K562 (cell line): ENCODE measurements around the gene DOCK1. TPM values are rescaled to one million over a fixed set of nuclear protein-coding genes. Genes with fewer than 3 reads are reported as not detected.

ENCODE experiments used
- ATAC-seq: fragments of 200-7000 bp; cut with Tn5 transposase; 3 replicates; pipeline ENCODE4 v1.9.1; 2020; ENCODE audit warnings: moderate library complexity
- BruUV-seq: library from RNA; stranded (reverse); fragments of 400-500 nt; replicated peaks from 2 replicates; lab custom pipeline; 2021; lab: Mats Ljungman, UMichigan
- CTCF ChIA-PET: fragments of 300-600 bp; formaldehyde crosslinking; extraction: SDS; loops from one replicate; lab custom pipeline; 2021; ENCODE audit warnings: low intra/inter-chr PET ratio; lab: Yijun Ruan, JAX
- POLR2A ChIA-PET: fragments of 300-600, 350-650 bp; sonication (Branson Sonifier 250); formaldehyde crosslinking; extraction: SDS; loops from one replicate; lab custom pipeline; 2021; ENCODE audit warnings: antibody characterized with exemption, inconsistent platforms; lab: Yijun Ruan, JAX
- DNase-seq, 4 experiments: peaks; one replicate each; pipeline versions ENCODE4 v3.0.0 to v3.0.0-alpha.2; 2011 to 2018; ENCODE audit warnings: low spot score in 3 of 4, mixed read lengths in 3 of 4; ENCODE audit errors: extremely low read depth in 1 of 4
- FAIRE-seq: peaks from 2 replicates; lab custom pipeline; 2011; peaks lifted over from hg19 to GRCh38; lab: Jason Lieb, UNC
- H2AFZ ChIP-seq: 2 replicates; pipeline ENCODE4 v1.6.0; 2011; ENCODE audit warnings: low read depth, low read length, control low read depth, inconsistent platforms
- H3K27ac ChIP-seq: fragments of 200-600 bp; 3 replicates; pipeline ENCODE4 v1.8.0; 2011; ENCODE audit warnings: low read depth, mild to moderate bottlenecking, control low read depth, inconsistent platforms, low read length, moderate library complexity, mixed read lengths; ENCODE audit errors: extremely low read depth
- H3K27me3 ChIP-seq, 2 experiments: fragments of 300-600 bp in 1 of 2; 2 replicates in 1 of 2; 3 replicates in 1 of 2; pipeline versions ENCODE4 v1.6.0 to v1.8.0; 2011; ENCODE audit warnings: inconsistent platforms in 2 of 2, low read length in 2 of 2, mild to moderate bottlenecking in 1 of 2, mixed read lengths in 1 of 2, moderate library complexity in 1 of 2; ENCODE audit not compliant: control insufficient read depth in 2 of 2, insufficient read depth in 2 of 2
- H3K36me3 ChIP-seq: fragments of 300-600 bp; 3 replicates; pipeline ENCODE4 v1.8.0; 2011; ENCODE audit warnings: mild to moderate bottlenecking, low read length, inconsistent platforms; ENCODE audit not compliant: control insufficient read depth, insufficient read depth
- H3K4me1 ChIP-seq, 2 experiments: fragments of 200-600 bp in 1 of 2; replicated peaks in 1 of 2; 2 replicates in 1 of 2; 3 replicates in 1 of 2; pipeline versions ENCODE4 v1.5.1 to v1.8.0; 2011; ENCODE audit warnings: inconsistent platforms in 2 of 2, low read length in 2 of 2, mild to moderate bottlenecking in 1 of 2, mixed read lengths in 1 of 2, moderate library complexity in 1 of 2; ENCODE audit not compliant: control insufficient read depth in 2 of 2, insufficient read depth in 2 of 2
- H3K4me2 ChIP-seq: 2 replicates; pipeline ENCODE4 v1.6.1; 2011; ENCODE audit warnings: low read length, control low read depth, inconsistent platforms, mixed read lengths; ENCODE audit not compliant: insufficient read depth
- H3K4me3 ChIP-seq: fragments of 200-600 bp; sonication (generic), shearing (Covaris generic); 2 replicates; pipeline ENCODE4 v1.5.1; 2016; ENCODE audit warnings: control low read depth, inconsistent platforms
- H3K79me2 ChIP-seq: fragments of 200-600 bp; 3 replicates; pipeline ENCODE4 v1.8.0; 2011; ENCODE audit warnings: low read length, inconsistent platforms; ENCODE audit not compliant: control insufficient read depth, insufficient read depth
- H3K9ac ChIP-seq, 2 experiments: 2 replicates each; pipeline versions ENCODE4 v1.6.0 to v1.6.1; 2011; ENCODE audit warnings: low read depth in 2 of 2, low read length in 2 of 2, control low read depth in 1 of 2, inconsistent platforms in 1 of 2, mild to moderate bottlenecking in 1 of 2, mixed read lengths in 1 of 2; ENCODE audit not compliant: insufficient read depth in 1 of 2
- H3K9me1 ChIP-seq: one replicate; pipeline ENCODE4 v1.6.0; 2011; ENCODE audit warnings: inconsistent platforms, mild to moderate bottlenecking, low read length, moderate library complexity; ENCODE audit not compliant: control insufficient read depth, insufficient read depth
- H3K9me3 ChIP-seq: replicated peaks from 2 replicates; pipeline ENCODE4 v1.5.1; 2011; ENCODE audit warnings: low read depth, low read length, inconsistent platforms; ENCODE audit not compliant: control insufficient read depth, insufficient read depth
- H4K20me1 ChIP-seq: replicated peaks from 2 replicates; pipeline ENCODE4 v1.6.1; 2011; ENCODE audit warnings: low read length, inconsistent platforms, mixed read lengths; ENCODE audit not compliant: control insufficient read depth, insufficient read depth
- C11orf30 ChIP-seq: fragments of 450-650 bp; IDR thresholded peaks from 2 replicates; pipeline ENCODE4 v1.6.1; 2016; ENCODE audit warnings: low read depth, mild to moderate bottlenecking
- HNRNPUL1 ChIP-seq: fragments of 200-400 bp; formaldehyde crosslinking; IDR thresholded peaks from 2 replicates; pipeline ENCODE4 v1.6.1; 2017; ENCODE audit warnings: low read length
- HOXB6 ChIP-seq: fragments of 250-450 bp; sonication (Bioruptor Pico); IDR thresholded peaks from 2 replicates; pipeline ENCODE4 v1.5.1; 2022; ENCODE audit warnings: mild to moderate bottlenecking, borderline replicate concordance
- HSF4 ChIP-seq: fragments of 250-450 bp; sonication (Bioruptor Pico); IDR thresholded peaks from 2 replicates; pipeline ENCODE4 v2.1.2; 2022; ENCODE audit warnings: mild to moderate bottlenecking, moderate library complexity, borderline replicate concordance
- KLF1 ChIP-seq: fragments of 450-650 bp; IDR thresholded peaks from 2 replicates; pipeline ENCODE4 v1.6.1; 2016; ENCODE audit warnings: missing genetic modification characterization, missing compliant biosample characterization
- MAFF ChIP-seq: IDR thresholded peaks from 2 replicates; pipeline ENCODE4 v1.6.1; 2012; ENCODE audit warnings: low read length, improper control_type of control experiment
- MAFG ChIP-seq: fragments of 450-650 bp; conservative IDR thresholded peaks from 2 replicates; pipeline ENCODE4 v1.6.1; 2016; ENCODE audit warnings: missing genetic modification characterization, missing compliant biosample characterization
- MAFK ChIP-seq: IDR thresholded peaks from 2 replicates; pipeline ENCODE4 v1.6.1; 2011; ENCODE audit warnings: low read length, improper control_type of control experiment
- NFYB ChIP-seq: IDR thresholded peaks from 2 replicates; pipeline ENCODE4 v1.6.1; 2011; ENCODE audit warnings: mild to moderate bottlenecking, moderate library complexity; ENCODE audit not compliant: insufficient read length; ENCODE audit errors: extremely low read depth
- POLR2AphosphoS5 ChIP-seq: IDR thresholded peaks from 2 replicates; pipeline ENCODE4 v1.6.1; 2011; ENCODE audit warnings: mild to moderate bottlenecking, low read depth, low read length, moderate library complexity; ENCODE audit not compliant: control insufficient read depth, insufficient read depth
- ZBED1 ChIP-seq: IDR thresholded peaks from 2 replicates; pipeline ENCODE4 v1.6.1; 2014
- ZKSCAN8 ChIP-seq: fragments of 200-800 bp; sonication (Bioruptor generic); IDR thresholded peaks from 2 replicates; pipeline ENCODE4 v1.6.1; 2016; ENCODE audit warnings: missing genetic modification characterization, missing compliant biosample characterization
- ZNF133 ChIP-seq: fragments of 250-450 bp; sonication (Bioruptor Pico); IDR thresholded peaks from 2 replicates; pipeline ENCODE4 v1.4.0; 2020; ENCODE audit warnings: mild to moderate bottlenecking
- ZNF316 ChIP-seq: fragments of 450-650 bp; IDR thresholded peaks from 2 replicates; pipeline ENCODE4 v1.6.1; 2016
- ZNF324 ChIP-seq: fragments of 250-450 bp; sonication (Bioruptor Pico); IDR thresholded peaks from 2 replicates; pipeline ENCODE4 v1.4.0; 2020; ENCODE audit warnings: mild to moderate bottlenecking
- ZNF445 ChIP-seq: fragments of 250-450 bp; sonication (Bioruptor Pico); IDR thresholded peaks from 2 replicates; pipeline ENCODE4 v1.4.0; 2020; ENCODE audit warnings: low read depth, mild to moderate bottlenecking, moderate library complexity
- WGBS: fragments of 100-300 bp; shearing (Covaris generic); methylation state at CpG from one replicate; pipeline ENCODE4 v1.1.6; 2016; ENCODE audit warnings: low coverage, mixed read lengths; ENCODE audit not compliant: insufficient coverage; ENCODE audit errors: missing lambda C conversion rate; 5-methylcytosine and 5-hydroxymethylcytosine counted together
- in situ Hi-C: fragments of 300-500 bp; cut with MboI; formaldehyde crosslinking; loops from 4 replicates; pipeline ENCODE4 v1.15.0; 2018; ENCODE audit warnings: inconsistent platforms, mixed read lengths
- intact Hi-C: fragments of 100-400 bp; cut with micrococcal nuclease; formaldehyde crosslinking; loops from 2 replicates; pipeline ENCODE4 v1.14.2; 2022
- polyA plus RNA-seq, 8 experiments: library from polyadenylated mRNA; depleted of rRNA in 4 of 8; stranded (reverse) in 5 of 8; unstranded in 3 of 8; fragments of >200 nt; fragmentation: Nextera tagmentation in 2 of 8; fragmentation: Illumina TruSeq in 1 of 8; extraction: Ambion mirVana in 2 of 8; extraction: Trizol in 1 of 8; gene quantifications; 2 replicates each; pipeline versions ENCODE4 v1.2.1 to v1.2.3, GENCODE V29; 2011 to 2014; ENCODE audit warnings: inconsistent platforms in 1 of 8, missing spikeins in 1 of 8
- total RNA-seq, 7 experiments: library from RNA; depleted of rRNA in 6 of 7; stranded (reverse); fragments of >200 nt in 6 of 7; fragmentation: Illumina TruSeq in 2 of 7; extraction: Trizol in 2 of 7; gene quantifications; 2 replicates each; pipeline versions ENCODE4 v1.2.1 to v1.2.3, GENCODE V29; 2011 to 2021; ENCODE audit warnings: low replicate concordance in 1 of 7
- TF ChIP-seq, protein P1 (sequence below), 2 experiments: fragments of 250-450 bp in 1 of 2; fragments of 450-650 bp in 1 of 2; sonication (Bioruptor Pico) in 1 of 2; IDR thresholded peaks; 2 replicates each; pipeline versions ENCODE4 v1.6.1 to v1.8.0; 2016 to 2021; ENCODE audit warnings: mild to moderate bottlenecking in 2 of 2, moderate library complexity in 2 of 2, missing compliant biosample characterization in 1 of 2, missing genetic modification characterization in 1 of 2
- TF ChIP-seq, protein P2 (sequence below): fragments of 250-450 bp; sonication (Bioruptor Pico); IDR thresholded peaks from 2 replicates; pipeline ENCODE4 v1.5.0; 2022; ENCODE audit warnings: mild to moderate bottlenecking
- TF ChIP-seq, protein P3 (sequence below): fragments of 250-450 bp; sonication (Bioruptor Pico); IDR thresholded peaks from 2 replicates; pipeline ENCODE4 v1.8.0; 2021; ENCODE audit warnings: mild to moderate bottlenecking, moderate library complexity

Gene DOCK1
- total and polyA plus RNA-seq, 9 of the 15 experiments (the other 6 are each of a cell fraction or from before 2014, with no cell fraction given): 0.31 TPM; not detected in 8

DNA sequence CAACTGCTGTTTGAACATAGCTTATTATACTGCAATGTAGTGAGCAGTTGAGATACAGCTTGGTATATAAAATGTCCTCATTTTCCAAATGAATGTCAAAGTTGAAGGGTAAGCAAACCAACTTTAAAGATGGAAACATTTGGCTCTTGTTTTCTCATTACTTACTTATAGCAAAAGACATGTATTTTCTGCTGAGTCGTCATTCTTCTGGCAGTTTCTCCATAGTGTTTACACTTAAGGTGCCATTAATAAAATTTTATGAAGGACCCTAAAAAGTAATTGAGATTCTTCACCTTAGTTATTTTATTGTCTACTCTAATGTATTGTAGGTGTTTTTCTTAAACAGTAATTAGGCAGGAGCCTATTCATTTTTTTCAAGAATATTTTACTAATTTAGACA, 222.6 kb downstream of the DOCK1 start:
- intact Hi-C loops (no loop called here), in situ Hi-C loops (no loop called here)
- no peak overlapping the region for H3K27ac ChIP-seq
- no peaks in the 10 kb centered on the region for H3K36me3 ChIP-seq
- H3K4me3 ChIP-seq: no peak overlapping the region
- no peaks in the 10 kb centered on the region for H3K79me2 ChIP-seq
- H3K9me1 ChIP-seq: no peaks in the 10 kb centered on the region
- H4K20me1 ChIP-seq: no peaks in the 10 kb centered on the region
- H3K4me1 ChIP-seq: no peaks in the 10 kb centered on the region
- BruUV-seq: no TSS peak
- no peaks in the 10 kb centered on the region for H3K27me3 ChIP-seq
- FAIRE-seq (no peak), DNase-seq (no peak), ATAC-seq (no peak)
- H3K9ac ChIP-seq: no peak overlapping the region
- H3K9me3 ChIP-seq: no peaks in the 10 kb centered on the region
- TF ChIP-seq, protein P1, sequence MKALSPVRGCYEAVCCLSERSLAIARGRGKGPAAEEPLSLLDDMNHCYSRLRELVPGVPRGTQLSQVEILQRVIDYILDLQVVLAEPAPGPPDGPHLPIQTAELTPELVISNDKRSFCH (CRISPR knock-in tag; IDR thresholded peaks at IDR 0.05): no peak
- TF ChIP-seq, protein P1 (tag; IDR thresholded peaks at IDR 0.05): no peak
- no peak for TF ChIP-seq ZKSCAN8 (CRISPR knock-in tag)
- TF ChIP-seq ZNF133 (CRISPR knock-in tag): no peak
- TF ChIP-seq NFYB: no peak
- peak; percentile 74 for TF ChIP-seq MAFF
- no peak for TF ChIP-seq HOXB6 (CRISPR knock-in tag)
- TF ChIP-seq HNRNPUL1: no peak
- no peak for TF ChIP-seq KLF1
- TF ChIP-seq, protein P2, sequence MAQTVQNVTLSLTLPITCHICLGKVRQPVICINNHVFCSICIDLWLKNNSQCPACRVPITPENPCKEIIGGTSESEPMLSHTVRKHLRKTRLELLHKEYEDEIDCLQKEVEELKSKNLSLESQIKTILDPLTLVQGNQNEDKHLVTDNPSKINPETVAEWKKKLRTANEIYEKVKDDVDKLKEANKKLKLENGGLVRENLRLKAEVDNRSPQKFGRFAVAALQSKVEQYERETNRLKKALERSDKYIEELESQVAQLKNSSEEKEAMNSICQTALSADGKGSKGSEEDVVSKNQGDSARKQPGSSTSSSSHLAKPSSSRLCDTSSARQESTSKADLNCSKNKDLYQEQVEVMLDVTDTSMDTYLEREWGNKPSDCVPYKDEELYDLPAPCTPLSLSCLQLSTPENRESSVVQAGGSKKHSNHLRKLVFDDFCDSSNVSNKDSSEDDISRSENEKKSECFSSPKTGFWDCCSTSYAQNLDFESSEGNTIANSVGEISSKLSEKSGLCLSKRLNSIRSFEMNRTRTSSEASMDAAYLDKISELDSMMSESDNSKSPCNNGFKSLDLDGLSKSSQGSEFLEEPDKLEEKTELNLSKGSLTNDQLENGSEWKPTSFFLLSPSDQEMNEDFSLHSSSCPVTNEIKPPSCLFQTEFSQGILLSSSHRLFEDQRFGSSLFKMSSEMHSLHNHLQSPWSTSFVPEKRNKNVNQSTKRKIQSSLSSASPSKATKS: no peak
- TF ChIP-seq, protein P3, sequence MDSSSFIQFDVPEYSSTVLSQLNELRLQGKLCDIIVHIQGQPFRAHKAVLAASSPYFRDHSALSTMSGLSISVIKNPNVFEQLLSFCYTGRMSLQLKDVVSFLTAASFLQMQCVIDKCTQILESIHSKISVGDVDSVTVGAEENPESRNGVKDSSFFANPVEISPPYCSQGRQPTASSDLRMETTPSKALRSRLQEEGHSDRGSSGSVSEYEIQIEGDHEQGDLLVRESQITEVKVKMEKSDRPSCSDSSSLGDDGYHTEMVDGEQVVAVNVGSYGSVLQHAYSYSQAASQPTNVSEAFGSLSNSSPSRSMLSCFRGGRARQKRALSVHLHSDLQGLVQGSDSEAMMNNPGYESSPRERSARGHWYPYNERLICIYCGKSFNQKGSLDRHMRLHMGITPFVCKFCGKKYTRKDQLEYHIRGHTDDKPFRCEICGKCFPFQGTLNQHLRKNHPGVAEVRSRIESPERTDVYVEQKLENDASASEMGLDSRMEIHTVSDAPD (CRISPR knock-in tag): no peak
- TF ChIP-seq ZBED1: no peak
- TF ChIP-seq C11orf30: peak; percentile 49
- peak; percentile 79 for TF ChIP-seq MAFK
- peak; percentile 72 for TF ChIP-seq ZNF316
- no peak for TF ChIP-seq ZNF445 (CRISPR knock-in tag)
- TF ChIP-seq HSF4 (CRISPR knock-in tag): no peak
- no peak for TF ChIP-seq ZNF324 (CRISPR knock-in tag)
- no peak for TF ChIP-seq POLR2AphosphoS5
- peak; percentile 76 for TF ChIP-seq MAFG
- H3K4me2 ChIP-seq: no peak overlapping the region
- ChIA-PET CTCF (no interaction called here), POLR2A (no interaction called here)
- 10% methylated on average over 1 of the region's 1 CpG for WGBS
- H2AFZ ChIP-seq: no peak overlapping the region
